ENCODE results near the gene ABHD4. TPM values are rescaled to one million over a fixed set of nuclear protein-coding genes. Genes with fewer than 3 reads are reported as not detected.

Gene ABHD4
- polyA plus RNA-seq, 1 donor, result 25.3 TPM

DNA sequence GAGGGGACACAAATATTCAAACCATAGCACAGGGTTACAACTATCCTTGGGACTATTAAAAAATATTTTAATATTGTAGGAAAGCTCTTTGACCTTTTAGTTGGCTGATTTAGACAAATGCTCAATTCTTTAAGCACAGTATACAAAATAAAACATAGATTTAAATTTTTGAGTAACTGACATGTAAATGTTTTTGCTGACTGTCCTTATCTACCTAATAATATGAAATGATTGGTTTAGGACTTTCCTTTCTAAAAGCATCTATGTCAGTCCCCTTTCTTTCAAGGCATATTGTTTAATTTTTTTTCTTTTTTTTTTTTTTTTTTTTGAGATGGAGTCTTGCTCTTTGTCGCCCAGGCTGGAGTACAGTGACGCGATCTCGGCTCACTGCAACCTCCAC, 62.6 kb downstream of the ABHD4 start:
- Histone ChIP-seq H3K36me3 (ENCODE audit: control insufficient read depth, insufficient read depth, low read length) (no peaks in the 10 kb centered on the region), H3K4me1 (ENCODE audit: control insufficient read depth, insufficient read depth, low read length) (peaks cover 20% of the 10 kb centered on the region), H3K27ac (ENCODE audit: low read length) (no peak overlapping the region), H3K27me3 (ENCODE audit: control insufficient read depth, insufficient read depth, low read length) (no peaks in the 10 kb centered on the region), H3K9me3 (ENCODE audit: control insufficient read depth, low read depth, low read length) (no peaks in the 10 kb centered on the region), H3K4me3 (ENCODE audit: low read length) (no peak overlapping the region)
- DNase-seq, result no peak
- no CpG with 5 or more reads among the region's 4 CpGs for WGBS (ENCODE audit: insufficient coverage, low lambda C conversion rate)

Other genes starting within 250 kb of the ABHD4 start
- gene DAD1, start 9.1 kb upstream of the ABHD4 start, polyA plus RNA-seq, result 206 TPM
- not detected for gene OR6J1, start 46.1 kb downstream of the ABHD4 start, polyA plus RNA-seq
- 123 TPM for gene OXA1L, start 168.4 kb downstream of the ABHD4 start, polyA plus RNA-seq
- 660 TPM for gene SLC7A7, start 217.1 kb downstream of the ABHD4 start, polyA plus RNA-seq
- 115 TPM for gene MRPL52, start 231.6 kb downstream of the ABHD4 start, polyA plus RNA-seq
- 108 TPM for gene MMP14, start 238.3 kb downstream of the ABHD4 start, polyA plus RNA-seq